OCI-LY1 (cell line): ENCODE measurements around the gene FHIP1B.

ENCODE experiments used
- H2AFZ ChIP-seq: fragments of 200-600 bp; sonication (generic), shearing (Covaris generic); 2 replicates; pipeline ENCODE4 v1.6.0; 2014; ENCODE audit warnings: antibody characterized with exemption, mild to moderate bottlenecking, low read length
- H3F3A ChIP-seq: fragments of 200-600 bp; sonication (generic), shearing (Covaris generic); 2 replicates; pipeline ENCODE4 v1.6.0; 2014; ENCODE audit warnings: mild to moderate bottlenecking, antibody characterized with exemption, low read length, moderate library complexity; ENCODE audit not compliant: insufficient read depth
- H3K27ac ChIP-seq: fragments of 200-600 bp; sonication (generic); 2 replicates; pipeline ENCODE4 v1.5.1; 2014; ENCODE audit warnings: low read length, mixed run types, mild to moderate bottlenecking, low read depth; ENCODE audit not compliant: poor library complexity, severe bottlenecking
- H3K27me3 ChIP-seq: fragments of 200-600 bp; sonication (generic); 2 replicates; pipeline ENCODE4 v1.6.0; 2014; ENCODE audit warnings: antibody characterized with exemption, mild to moderate bottlenecking, low read length, moderate library complexity; ENCODE audit not compliant: insufficient read depth
- H3K36me3 ChIP-seq: fragments of 200-600 bp; sonication (generic); 2 replicates; pipeline ENCODE4 v1.6.1; 2014; ENCODE audit warnings: mild to moderate bottlenecking, antibody characterized with exemption, low read length, moderate library complexity, mixed read lengths; ENCODE audit not compliant: insufficient read depth
- H3K4me1 ChIP-seq: fragments of 200-600 bp; sonication (generic); 2 replicates; pipeline ENCODE4 v1.5.1; 2014; ENCODE audit warnings: mild to moderate bottlenecking, low read length, moderate library complexity; ENCODE audit not compliant: insufficient read depth, severe bottlenecking
- H3K4me2 ChIP-seq: fragments of 200-600 bp; sonication (generic), shearing (Covaris generic); 2 replicates; pipeline ENCODE4 v1.6.1; 2014; ENCODE audit warnings: low read length
- H3K4me3 ChIP-seq: fragments of 200-600 bp; sonication (generic); 2 replicates; pipeline ENCODE4 v1.5.1; 2014; ENCODE audit warnings: low read length, low read depth, mild to moderate bottlenecking, mixed read lengths; ENCODE audit not compliant: poor library complexity, severe bottlenecking
- H3K79me2 ChIP-seq: fragments of 200-600 bp; shearing (Covaris generic); 2 replicates; pipeline ENCODE4 v1.6.1; 2016; ENCODE audit warnings: mixed run types, low read length, mixed read lengths; ENCODE audit not compliant: insufficient read depth
- H3K9ac ChIP-seq: fragments of 200-600 bp; sonication (generic), shearing (Covaris generic); 2 replicates; pipeline ENCODE4 v1.6.1; 2014; ENCODE audit warnings: mild to moderate bottlenecking, low read length, mixed read lengths
- H3K9me2 ChIP-seq: fragments of 200-600 bp; sonication (generic), shearing (Covaris generic); 2 replicates; pipeline ENCODE4 v1.6.1; 2014; ENCODE audit warnings: low read depth, mild to moderate bottlenecking, low read length, mixed read lengths
- H3K9me3 ChIP-seq: fragments of 200-600 bp; shearing (Covaris generic); 2 replicates; pipeline ENCODE4 v1.6.1; 2014; ENCODE audit warnings: low read length, mixed read lengths
- H4K20me1 ChIP-seq: fragments of 200-600 bp; sonication (generic), shearing (Covaris generic); 2 replicates; pipeline ENCODE4 v1.6.0; 2016; ENCODE audit warnings: mild to moderate bottlenecking, low read length; ENCODE audit not compliant: insufficient read depth
- CTCF ChIP-seq: fragments of 200-600 bp; sonication (generic), shearing (Covaris generic); IDR thresholded peaks from 2 replicates; pipeline ENCODE4 v1.5.1; 2017; ENCODE audit warnings: mild to moderate bottlenecking, antibody characterized with exemption, low read length, moderate library complexity, mixed read lengths
- EZH2 ChIP-seq: fragments of 200-600 bp; sonication (generic), shearing (Covaris generic); IDR thresholded peaks from 2 replicates; pipeline ENCODE4 v1.8.0; 2017; ENCODE audit warnings: borderline replicate concordance, mixed run types, mild to moderate bottlenecking, antibody characterized with exemption, low read length, moderate library complexity, mixed read lengths

The FHIP1B gene

GRCh38 chr11:6194065-6194581 lies 40.3 kb downstream of the FHIP1B start:
- no peaks in the 10 kb centered on the region for H3K4me1 ChIP-seq
- no peak overlapping the region for H3K4me2 ChIP-seq
- no peak overlapping the region for H3K9ac ChIP-seq
- no peaks in the 10 kb centered on the region for H4K20me1 ChIP-seq
- TF ChIP-seq EZH2 (no peak), CTCF (no peak)
- H3K79me2 ChIP-seq = no peaks in the 10 kb centered on the region
- H3F3A ChIP-seq = no peaks in the 10 kb centered on the region
- no peaks in the 10 kb centered on the region for H3K9me3 ChIP-seq
- no peak overlapping the region for H2AFZ ChIP-seq
- H3K27me3 ChIP-seq = no peaks in the 10 kb centered on the region
- no peaks in the 10 kb centered on the region for H3K36me3 ChIP-seq
- no peak overlapping the region for H3K27ac ChIP-seq
- H3K4me3 ChIP-seq = no peak overlapping the region
- H3K9me2 ChIP-seq = no peaks in the 10 kb centered on the region

GRCh38 chr11:6191742-6192141 lies 42.7 kb downstream of the FHIP1B start:
- no peaks in the 10 kb centered on the region for H4K20me1 ChIP-seq
- H3K9me3 ChIP-seq = no peaks in the 10 kb centered on the region
- no peak for TF ChIP-seq CTCF
- no peak for TF ChIP-seq EZH2
- no peaks in the 10 kb centered on the region for H3F3A ChIP-seq
- H2AFZ ChIP-seq = no peak overlapping the region
- H3K4me3 ChIP-seq = no peak overlapping the region
- no peaks in the 10 kb centered on the region for H3K27me3 ChIP-seq
- no peak overlapping the region for H3K9ac ChIP-seq
- H3K36me3 ChIP-seq = no peaks in the 10 kb centered on the region
- H3K27ac ChIP-seq = no peak overlapping the region
- no peaks in the 10 kb centered on the region for H3K4me1 ChIP-seq
- no peak overlapping the region for H3K4me2 ChIP-seq
- H3K79me2 ChIP-seq = no peaks in the 10 kb centered on the region
- no peaks in the 10 kb centered on the region for H3K9me2 ChIP-seq

GRCh38 chr11:6175440-6175839 lies 59.0 kb downstream of the FHIP1B start:
- Histone ChIP-seq H3K9me2 (no peaks in the 10 kb centered on the region), H3K9me3 (no peaks in the 10 kb centered on the region), H3K4me1 (peaks cover 4% of the 10 kb centered on the region), H2AFZ (no peak overlapping the region), H4K20me1 (no peaks in the 10 kb centered on the region), H3K27ac (no peak overlapping the region), H3F3A (no peaks in the 10 kb centered on the region), H3K27me3 (no peaks in the 10 kb centered on the region), H3K36me3 (no peaks in the 10 kb centered on the region), H3K79me2 (no peaks in the 10 kb centered on the region), H3K4me3 (no peak overlapping the region), H3K4me2 (no peak overlapping the region), H3K9ac (no peak overlapping the region)
- TF ChIP-seq EZH2 (no peak), CTCF (no peak)
